Activated CD4-positive, alpha-beta T cell treated with anti-CD3 and anti-CD28 coated beads, Interleukin-2, amount 10 ng/mL, durations not matched to agents 7 days and 5 days (primary cell): ENCODE measurements around the gene NACC1. TPM values are rescaled to one million over a fixed set of nuclear protein-coding genes. Genes with fewer than 3 reads are reported as not detected.
A peak's percentile ranks its signal among the peaks of the same experiment; 100 is the strongest.

Source experiments
- CTCF ChIA-PET: fragments of 350-600 bp; sonication (Branson Sonifier 250); formaldehyde crosslinking; loops from one replicate; lab custom pipeline; 2021; ENCODE audit warnings: antibody characterized with exemption; lab: Charles Lee
- POLR2A ChIA-PET: fragments of 350-600 bp; sonication (Branson Sonifier 250); formaldehyde crosslinking; loops from one replicate; lab custom pipeline; 2021; ENCODE audit warnings: antibody characterized with exemption; lab: Charles Lee
- DNase-seq: peaks from one replicate; pipeline ENCODE4 v3.0.0-alpha.2; 2020
- H3K27ac Mint-ChIP-seq: one replicate; pipeline ENCODE4 v1.8.0; 2021; ENCODE audit warnings: mild to moderate bottlenecking, moderate library complexity, mixed read lengths
- H3K27me3 Mint-ChIP-seq: one replicate; pipeline ENCODE4 v1.8.0; 2021; ENCODE audit warnings: mixed read lengths
- H3K36me3 Mint-ChIP-seq: one replicate; pipeline ENCODE4 v1.8.0; 2021; ENCODE audit warnings: low read depth, mixed read lengths
- H3K4me1 Mint-ChIP-seq: one replicate; pipeline ENCODE4 v1.8.0; 2021; ENCODE audit warnings: mixed read lengths
- H3K4me3 Mint-ChIP-seq: one replicate; pipeline ENCODE4 v1.8.0; 2021; ENCODE audit warnings: mild to moderate bottlenecking, moderate library complexity, mixed read lengths
- H3K9me3 Mint-ChIP-seq: one replicate; pipeline ENCODE4 v1.8.0; 2021; ENCODE audit warnings: mixed read lengths
- total RNA-seq, 2 experiments: library from RNA; stranded (reverse); gene quantifications; one replicate each; pipeline ENCODE4 v1.2.3, GENCODE V29; 2021

NACC1 gene
- total RNA-seq, 2 experiments from 2014 or later, result 57.8 to 63.8 TPM

GRCh38 chr19:13097463-13098258, 20.4 kb upstream of the NACC1 start:
- Mint-ChIP-seq H3K27me3 (peaks cover 46% of the 10 kb centered on the region), H3K9me3 (no peaks in the 10 kb centered on the region), H3K4me1 (peaks cover 47% of the 10 kb centered on the region), H3K4me3 (no peak overlapping the region), H3K27ac (no peak overlapping the region), H3K36me3 (peaks cover 6% of the 10 kb centered on the region)
- POLR2A ChIA-PET, result no interaction called here
- DNase-seq, result no peak
- CTCF ChIA-PET, result interaction anchor here (0.7 kb wide), 1 partner anchor 1227 kb away, joined by 3 read pairs; no protein-coding TSS in a partner anchor

GRCh38 chr19:13098277-13099072, 19.6 kb upstream of the NACC1 start:
- Mint-ChIP-seq H3K36me3 (peaks cover 6% of the 10 kb centered on the region), H3K4me1 (peaks cover 53% of the 10 kb centered on the region), H3K27ac (peak overlapping the region; percentile 82), H3K9me3 (no peaks in the 10 kb centered on the region), H3K27me3 (peaks cover 48% of the 10 kb centered on the region), H3K4me3 (peak overlapping the region; percentile 64)
- CTCF ChIA-PET, result no interaction called here
- POLR2A ChIA-PET, result no interaction called here
- DNase-seq, result no peak

- H3K36me3 Mint-ChIP-seq, result peaks cover 6% of the 10 kb centered on the region
- H3K4me1 Mint-ChIP-seq, result peaks cover 52% of the 10 kb centered on the region
- H3K4me3 Mint-ChIP-seq, result peak overlapping the region; percentile 64
- H3K27ac Mint-ChIP-seq, result peak overlapping the region; percentile 94
- ChIA-PET CTCF (interaction anchor here (0.6 to 1.3 kb wide), 5 partner anchors 24 to 214 kb away, joined by 3 read pairs; no protein-coding TSS in a partner anchor), POLR2A (interaction anchor here (0.7 kb wide), 1 partner anchor 54 kb away, joined by 3 read pairs; no protein-coding TSS in a partner anchor)
- no peaks in the 10 kb centered on the region for H3K9me3 Mint-ChIP-seq
- peaks cover 44% of the 10 kb centered on the region for H3K27me3 Mint-ChIP-seq
- DNase-seq, result peak; percentile 84
These were observed 18.7 kb upstream of the NACC1 start for GRCh38 chr19:13099073-13099999.

DNA sequence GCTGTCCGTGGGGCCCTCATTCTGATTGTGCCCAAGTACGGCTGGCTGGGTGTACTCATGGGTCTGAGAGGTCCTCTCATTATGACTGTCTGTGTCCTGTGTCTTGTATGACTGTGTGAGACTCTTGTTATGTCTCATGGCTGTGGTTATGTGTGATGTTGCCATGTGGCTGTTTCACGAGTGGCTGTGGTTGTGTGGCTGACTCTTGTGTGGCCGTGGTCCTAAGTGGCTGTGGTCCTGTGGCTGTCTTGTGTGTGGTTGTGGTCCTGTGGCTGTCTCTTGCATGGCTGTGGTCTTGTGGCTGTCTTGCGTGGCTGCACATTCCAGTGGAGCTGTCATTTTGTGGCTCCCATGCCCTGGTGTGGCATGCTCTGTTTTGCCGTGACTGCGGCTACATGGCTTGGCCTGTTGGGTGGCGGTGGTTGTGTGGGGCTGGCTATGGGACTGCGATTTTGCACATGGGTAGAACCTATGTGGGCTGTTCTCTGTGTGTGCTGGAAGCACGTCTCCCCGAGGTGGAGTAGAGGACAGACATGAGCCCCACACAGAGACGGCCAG, 18.0 kb upstream of the NACC1 start:
- H3K27ac Mint-ChIP-seq, result peak overlapping the region; percentile 94
- H3K4me3 Mint-ChIP-seq, result peak overlapping the region; percentile 59
- ChIA-PET POLR2A (interaction anchor here (0.7 kb wide), 1 partner anchor 53 kb away, joined by 3 read pairs; no protein-coding TSS in a partner anchor), CTCF (interaction anchor here (0.6 to 1.7 kb wide), 8 partner anchors 23 to 215 kb away, joined by 3 to 5 read pairs (median 3); no protein-coding TSS in a partner anchor)
- peaks cover 52% of the 10 kb centered on the region for H3K4me1 Mint-ChIP-seq
- DNase-seq, result peak; percentile 70
- H3K9me3 Mint-ChIP-seq, result no peaks in the 10 kb centered on the region
- peaks cover 37% of the 10 kb centered on the region for H3K27me3 Mint-ChIP-seq
- H3K36me3 Mint-ChIP-seq, result peaks cover 6% of the 10 kb centered on the region

GRCh38 chr19:13100841-13101589, 17.0 kb upstream of the NACC1 start:
- H3K4me1 Mint-ChIP-seq, result peaks cover 55% of the 10 kb centered on the region
- CTCF ChIA-PET, result interaction anchor here (0.6 to 2.0 kb wide), 9 partner anchors 10 to 136 kb away, joined by 3 to 5 read pairs (median 3); no protein-coding TSS in a partner anchor
- peaks cover 6% of the 10 kb centered on the region for H3K36me3 Mint-ChIP-seq
- no peak overlapping the region for H3K27ac Mint-ChIP-seq
- H3K9me3 Mint-ChIP-seq, result no peaks in the 10 kb centered on the region
- H3K27me3 Mint-ChIP-seq, result peaks cover 31% of the 10 kb centered on the region
- POLR2A ChIA-PET, result no interaction called here
- DNase-seq, result no peak
- H3K4me3 Mint-ChIP-seq, result no peak overlapping the region

DNA sequence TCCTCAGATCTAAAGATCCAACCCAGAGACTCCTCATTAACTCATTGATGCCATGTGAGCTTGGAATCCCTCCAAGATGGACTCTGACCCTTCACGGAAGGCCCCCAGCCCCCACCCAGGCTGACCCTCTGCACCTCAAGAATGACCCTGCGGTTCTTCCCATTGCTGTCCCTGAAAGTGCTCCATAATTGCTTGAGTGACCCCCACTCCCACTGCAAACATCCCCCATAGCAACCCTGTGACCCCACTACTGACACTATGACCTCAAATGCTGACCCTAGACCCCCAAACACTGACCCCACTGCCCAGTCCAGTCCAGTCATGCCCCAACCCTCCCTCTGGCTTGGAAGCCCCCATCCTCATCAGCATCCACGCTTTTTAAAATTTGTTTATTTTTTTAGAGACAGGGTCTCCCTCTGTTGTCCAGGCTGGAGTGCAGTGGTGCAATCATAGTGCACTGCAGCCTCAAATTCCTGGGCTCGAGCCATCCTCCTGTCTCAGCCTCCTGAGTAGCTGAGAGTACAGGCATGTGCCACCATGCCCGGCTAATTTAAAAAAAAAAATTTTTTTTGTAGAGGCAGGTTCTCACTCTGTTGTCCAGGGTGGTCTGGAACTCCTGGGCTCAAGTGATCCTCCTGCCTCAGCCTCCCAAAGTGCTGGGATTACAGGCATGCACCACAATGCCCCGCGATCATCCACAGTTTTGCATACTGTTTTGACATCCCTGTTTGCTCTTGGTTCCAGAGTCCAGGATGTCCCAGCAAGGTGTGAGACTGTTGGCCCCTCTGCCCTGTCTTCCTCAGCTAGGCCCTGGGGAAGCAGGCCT, 16.3 kb upstream of the NACC1 start:
- Mint-ChIP-seq H3K4me1 (peaks cover 51% of the 10 kb centered on the region), H3K9me3 (no peaks in the 10 kb centered on the region), H3K27me3 (peaks cover 24% of the 10 kb centered on the region), H3K27ac (no peak overlapping the region), H3K36me3 (peaks cover 4% of the 10 kb centered on the region), H3K4me3 (peak overlapping the region; percentile 6)
- DNase-seq, result no peak
- ChIA-PET CTCF (interaction anchor here (0.6 to 2.0 kb wide), 6 partner anchors 9 to 1417 kb away, joined by 3 to 5 read pairs (median 3); partner anchors contain the start of gene DNAJB1), POLR2A (no interaction called here)

DNA sequence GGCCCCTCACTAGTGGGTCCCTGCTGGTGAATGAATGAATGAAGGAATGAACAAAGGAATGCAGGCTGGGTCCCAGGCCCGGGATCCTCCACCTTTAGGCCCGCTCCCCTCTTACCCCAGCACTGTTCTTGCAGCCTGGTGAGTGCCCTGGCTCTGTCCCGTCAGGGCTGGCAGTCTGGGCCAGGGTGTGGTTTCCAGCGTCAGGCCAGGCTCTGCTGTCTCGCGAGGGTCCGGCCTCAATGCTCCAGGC, 15.7 kb upstream of the NACC1 start:
- Mint-ChIP-seq H3K4me3 (peak overlapping the region; percentile 6), H3K27me3 (peaks cover 19% of the 10 kb centered on the region), H3K36me3 (peaks cover 3% of the 10 kb centered on the region), H3K27ac (no peak overlapping the region), H3K4me1 (peaks cover 47% of the 10 kb centered on the region), H3K9me3 (no peaks in the 10 kb centered on the region)
- POLR2A ChIA-PET, result no interaction called here
- no peak for DNase-seq
- CTCF ChIA-PET, result interaction anchor here (0.6 to 2.0 kb wide), 3 partner anchors 9 to 1416 kb away, joined by 3 to 5 read pairs (median 4); partner anchors contain the start of gene DNAJB1

DNA sequence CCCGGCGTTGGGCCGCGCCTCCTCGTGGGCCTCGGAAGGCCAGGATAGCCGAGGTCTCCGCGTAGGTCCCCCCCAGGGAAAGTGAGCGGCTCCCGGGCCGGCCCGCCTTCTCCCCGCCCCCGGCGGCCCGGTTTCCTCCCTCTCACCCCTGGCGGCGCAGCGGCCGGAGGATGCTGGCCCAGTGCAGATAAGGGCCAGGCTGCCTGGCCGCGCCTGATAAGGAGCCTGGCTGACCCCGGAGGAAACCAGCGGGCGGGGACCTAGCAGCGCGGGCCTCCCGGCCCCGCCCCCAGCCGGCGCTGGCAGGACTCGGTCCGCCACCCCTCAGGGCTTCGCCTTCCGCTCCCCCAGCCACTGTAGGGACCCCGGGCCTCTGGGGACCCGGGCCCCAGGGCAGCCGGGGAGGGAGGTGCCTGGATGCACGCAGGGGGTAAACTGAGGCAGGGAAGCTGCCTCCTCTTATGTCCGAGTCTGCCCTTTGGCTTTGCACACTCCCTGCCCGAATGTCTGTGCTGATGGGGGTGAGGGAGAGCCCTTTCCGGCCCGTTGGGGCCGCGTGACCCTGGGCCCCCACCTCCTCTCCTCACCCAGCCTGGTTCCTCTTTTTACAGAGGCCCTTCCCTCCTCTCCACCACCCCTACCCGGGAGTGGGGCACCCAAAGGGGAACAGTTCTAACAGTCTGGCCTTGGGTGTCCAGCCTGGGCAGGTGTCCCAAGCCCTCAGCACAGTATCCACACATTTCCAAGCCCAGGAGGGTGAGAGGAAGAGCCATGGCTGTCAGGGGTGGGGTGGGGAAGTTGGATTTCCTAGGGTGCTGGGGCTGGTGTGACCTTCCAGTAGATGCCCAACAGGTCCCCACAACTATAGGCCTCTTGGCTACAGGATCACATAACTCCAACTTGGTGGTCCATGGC, 15.1 kb upstream of the NACC1 start, which contains the start of gene LYL1:
TSS of gene LYL1 (minus strand) at position 193 of the 915 bp plus-strand sequence. CDS start 1,687 bp downstream, outside the sequence.
- Mint-ChIP-seq H3K27me3 (peaks cover 15% of the 10 kb centered on the region), H3K9me3 (no peaks in the 10 kb centered on the region), H3K27ac (no peak within 1 kb of the TSS), H3K4me1 (peaks cover 47% of the 10 kb centered on the region), H3K4me3 (peak within 1 kb of the TSS; percentile 44), H3K36me3 (peaks cover 7% of the 10 kb centered on the region)
- ChIA-PET POLR2A (no interaction called here), CTCF (interaction anchor here (0.6 to 3.0 kb wide), 3 partner anchors 10 to 685 kb away, joined by 4 to 15 read pairs (median 4); no protein-coding TSS in a partner anchor)
- no peak for DNase-seq

DNA sequence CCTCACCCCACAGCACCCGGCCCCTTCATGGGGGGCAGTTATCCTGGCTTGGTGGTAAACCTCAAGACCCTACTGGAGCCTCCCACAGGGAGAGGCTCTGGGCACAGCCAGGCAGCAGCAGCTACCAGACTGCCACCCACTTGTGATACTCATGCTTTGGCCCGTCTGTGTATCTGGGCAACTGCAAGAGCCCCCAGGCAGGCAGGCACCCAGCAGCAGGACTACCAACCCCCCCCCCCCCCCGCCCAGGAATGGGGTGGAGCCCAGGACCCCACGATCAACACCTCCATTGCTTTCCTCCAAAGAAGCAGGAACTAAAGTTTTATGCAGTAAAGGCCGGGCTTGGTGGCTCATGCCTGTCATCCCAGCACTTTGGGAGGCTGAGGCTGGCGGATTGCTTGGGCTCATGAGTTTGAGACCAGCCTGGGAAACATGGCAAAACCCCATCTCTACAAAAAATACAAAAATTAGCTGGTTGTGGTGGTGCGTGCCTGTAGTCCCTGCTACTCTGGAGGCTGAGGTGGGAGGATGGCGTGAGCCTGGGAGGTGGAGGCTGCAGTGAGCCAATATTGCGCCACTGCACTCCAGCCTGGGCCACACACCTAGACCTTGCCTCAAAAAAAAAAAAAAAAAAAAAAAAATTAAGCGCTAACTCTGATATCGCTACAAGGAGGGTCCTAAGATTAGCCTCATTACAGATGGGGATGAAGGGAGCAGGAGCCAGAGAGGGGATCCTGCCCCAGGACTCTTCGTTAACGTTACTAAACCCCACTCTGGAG, 14.3 kb upstream of the NACC1 start:
- no peak overlapping the region for H3K27ac Mint-ChIP-seq
- DNase-seq, result no peak
- H3K9me3 Mint-ChIP-seq, result no peaks in the 10 kb centered on the region
- peaks cover 7% of the 10 kb centered on the region for H3K36me3 Mint-ChIP-seq
- peaks cover 8% of the 10 kb centered on the region for H3K27me3 Mint-ChIP-seq
- H3K4me1 Mint-ChIP-seq, result peaks cover 41% of the 10 kb centered on the region
- ChIA-PET CTCF (interaction anchor here (0.6 to 3.5 kb wide), 17 partner anchors 9 to 684 kb away, joined by 3 to 23 read pairs (median 5); partner anchors contain the start of genes NACC1 and TRMT1), POLR2A (no interaction called here)
- H3K4me3 Mint-ChIP-seq, result peak overlapping the region; percentile 82
